ENCODE data around the gene HOXA3.

Gene HOXA3

GRCh38 chr7:27189295-27189996 is 37.1 kb upstream of the HOXA3 start:
- no peak for DNase-seq

GRCh38 chr7:27188386-27189294 is 36.3 kb upstream of the HOXA3 start:
- peak; percentile 61 for DNase-seq

GRCh38 chr7:27187475-27188385 is 35.3 kb upstream of the HOXA3 start:
- DNase-seq: no peak

GRCh38 chr7:27186668-27187474 is 34.5 kb upstream of the HOXA3 start:
- DNase-seq: no peak

GRCh38 chr7:27185854-27186667 is 33.7 kb upstream of the HOXA3 start:
- no peak for DNase-seq

GRCh38 chr7:27185013-27185853 is 32.9 kb upstream of the HOXA3 start, which contains the start of gene HOXA11:
Gene HOXA11 (minus strand): TSS chr7:27185232. CDS start chr7:27185144, 88 bp downstream.
- peak; percentile 52 for DNase-seq

GRCh38 chr7:27184337-27185012 is 32.1 kb upstream of the HOXA3 start:
- peak; percentile 75 for DNase-seq

- peak; percentile 63 for DNase-seq
Observed at GRCh38 chr7:27183682-27184336, 31.4 kb upstream of the HOXA3 start.

- no peak for DNase-seq
Observed at GRCh38 chr7:27182861-27183681, 30.7 kb upstream of the HOXA3 start.

- DNase-seq: no peak
Observed at GRCh38 chr7:27182285-27182841, 30.0 kb upstream of the HOXA3 start.

GRCh38 chr7:27181795-27182275 is 29.5 kb upstream of the HOXA3 start:
- DNase-seq: no peak

- DNase-seq: no peak
Observed at GRCh38 chr7:27180431-27181420, 28.3 kb upstream of the HOXA3 start.

GRCh38 chr7:27179503-27180430 is 27.4 kb upstream of the HOXA3 start:
- peak; percentile 88 for DNase-seq

- no peak for DNase-seq
Observed at GRCh38 chr7:27179030-27179429, 26.6 kb upstream of the HOXA3 start.

GRCh38 chr7:27178366-27178765 is 26.0 kb upstream of the HOXA3 start:
- no peak for DNase-seq
